GM18907 (cell line): Measurements from ENCODE around the gene WNT9A.

Source experiments
- ATAC-seq: cut with Tn5 transposase; IDR thresholded peaks from one replicate; pipeline ENCODE4 v1.9.1; 2021; ENCODE audit warnings: mild to moderate bottlenecking, moderate library complexity; ENCODE audit not compliant: unreplicated experiment

The WNT9A gene

GRCh38 chr1:227942021-227942715 lies 5.6 kb downstream of the WNT9A start:
- ATAC-seq: no peak

- no peak for ATAC-seq
Measured at GRCh38 chr1:227941509-227942020, 6.2 kb downstream of the WNT9A start.

GRCh38 chr1:227940791-227941241 lies 6.9 kb downstream of the WNT9A start:
- ATAC-seq: no peak

- no peak for ATAC-seq
Measured at GRCh38 chr1:227939791-227940771, 7.7 kb downstream of the WNT9A start.

GRCh38 chr1:227938911-227939790 lies 8.6 kb downstream of the WNT9A start:
- ATAC-seq: no peak

- ATAC-seq: no peak
Measured at GRCh38 chr1:227938276-227938675, 9.5 kb downstream of the WNT9A start.

GRCh38 chr1:227937838-227938145 lies 9.9 kb downstream of the WNT9A start:
- ATAC-seq: no peak

- ATAC-seq: no peak
Measured at GRCh38 chr1:227937031-227937837, 10.5 kb downstream of the WNT9A start.

GRCh38 chr1:227935826-227936225 lies 11.9 kb downstream of the WNT9A start:
- ATAC-seq: no peak

- ATAC-seq: no peak
Measured at GRCh38 chr1:227934476-227935313, 13.0 kb downstream of the WNT9A start.

- ATAC-seq: no peak
Measured at GRCh38 chr1:227929751-227930472, 17.8 kb downstream of the WNT9A start.

- no peak for ATAC-seq
Measured at GRCh38 chr1:227928811-227929375, 18.8 kb downstream of the WNT9A start.

GRCh38 chr1:227927971-227928741 lies 19.6 kb downstream of the WNT9A start:
- no peak for ATAC-seq

GRCh38 chr1:227926896-227927885 lies 20.5 kb downstream of the WNT9A start:
- no peak for ATAC-seq

GRCh38 chr1:227926216-227926791 lies 21.4 kb downstream of the WNT9A start:
- ATAC-seq: no peak
